ENCODE results near the gene TRIM44.

TRIM44 gene

DNA sequence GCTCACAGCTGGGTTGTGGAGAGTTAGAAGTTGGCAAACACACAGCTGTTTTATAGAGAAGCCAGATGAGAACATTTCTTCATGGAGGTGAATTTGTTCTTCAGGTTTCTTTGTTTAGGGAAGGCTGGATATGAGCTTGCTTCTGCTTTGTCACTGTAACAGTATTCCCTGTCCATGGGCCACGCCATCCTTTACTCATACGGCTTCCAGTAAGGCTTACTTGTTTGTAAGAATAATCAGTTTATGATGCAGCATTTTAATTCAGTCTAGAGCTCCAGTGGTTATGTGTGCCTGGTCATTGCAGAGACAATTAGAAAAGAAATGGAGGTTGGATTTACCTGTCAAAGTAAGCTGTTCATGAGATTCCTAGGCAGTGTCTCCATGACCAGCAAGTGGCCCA, 131.8 kb downstream of the TRIM44 start:
- DNase-seq = no peak

DNA sequence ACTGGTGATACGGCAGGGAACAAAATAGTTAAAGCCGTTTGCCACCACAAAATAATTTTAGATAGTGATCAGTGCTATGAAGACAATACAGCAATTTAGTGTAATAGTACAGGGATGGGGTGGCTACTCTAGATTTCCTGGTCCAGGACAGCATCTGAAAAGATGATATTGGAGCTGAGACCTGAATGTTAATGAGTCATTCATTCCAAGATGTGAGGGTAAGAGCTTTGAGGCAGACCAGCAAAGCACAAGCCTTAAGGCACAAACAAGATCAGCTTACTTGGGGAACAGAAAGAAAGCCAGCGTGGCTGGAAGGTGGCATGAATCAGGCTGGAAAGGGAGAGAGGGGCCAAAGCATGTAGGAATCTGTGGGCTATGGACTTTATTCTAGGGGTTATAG, 132.3 kb downstream of the TRIM44 start:
- no peak for DNase-seq

- DNase-seq = no peak
Observed at GRCh38 chr11:35796562-35796961, 134.0 kb downstream of the TRIM44 start.

GRCh38 chr11:35798423-35798822, 135.8 kb downstream of the TRIM44 start:
- DNase-seq = no peak

- no peak for DNase-seq
Observed at GRCh38 chr11:35798983-35799382, 136.4 kb downstream of the TRIM44 start.

GRCh38 chr11:35799655-35800054, 137.1 kb downstream of the TRIM44 start:
- no peak for DNase-seq

DNA sequence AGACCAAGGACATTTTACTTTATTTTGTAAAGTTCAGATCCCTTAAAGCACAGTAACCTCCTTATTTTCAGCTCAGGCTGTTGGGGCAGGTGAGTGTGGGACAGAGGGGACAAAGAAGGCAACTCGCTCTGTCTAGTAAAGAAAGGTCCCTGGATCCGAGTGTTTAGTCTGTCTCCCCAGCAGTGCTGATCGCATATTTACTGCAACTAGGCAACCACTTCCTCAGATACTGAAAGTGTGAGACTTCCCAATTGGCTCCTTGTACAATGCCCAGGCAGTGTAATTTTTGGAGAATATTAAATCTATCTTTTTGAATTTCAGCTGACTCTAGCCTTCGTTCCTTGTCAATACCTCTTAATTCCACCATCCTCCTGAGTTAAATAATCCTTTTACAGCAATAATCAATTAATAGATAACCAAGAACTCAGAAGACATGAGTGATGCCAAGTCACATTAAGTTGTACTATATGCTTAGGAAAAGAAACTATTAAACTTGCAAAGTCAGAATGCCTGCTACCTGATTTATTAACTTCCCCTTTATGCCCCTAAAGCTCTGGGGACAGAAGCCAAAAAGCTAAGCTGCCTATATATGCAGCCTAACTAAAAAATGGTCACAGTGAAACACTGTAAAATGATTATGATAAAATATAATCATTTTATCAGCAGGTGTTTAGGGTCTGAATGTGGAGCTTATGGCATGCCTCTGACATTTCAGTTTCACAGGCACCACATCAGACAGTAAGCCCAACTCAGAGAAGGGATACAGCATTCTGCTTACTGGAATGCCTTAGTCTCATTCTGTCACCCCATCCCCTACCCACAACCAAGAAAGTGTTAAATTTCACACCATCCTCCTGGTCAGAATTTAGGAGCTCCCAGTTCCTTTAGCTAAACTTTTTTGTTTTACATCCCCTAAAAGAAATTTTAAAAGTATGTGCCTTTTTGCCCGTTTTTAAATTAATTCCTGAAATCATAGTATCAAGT, 138.7 kb downstream of the TRIM44 start:
- no peak for DNase-seq

GRCh38 chr11:35802221-35802620, 139.6 kb downstream of the TRIM44 start:
- no peak for DNase-seq

GRCh38 chr11:35802672-35803071, 140.1 kb downstream of the TRIM44 start:
- no peak for DNase-seq

GRCh38 chr11:35803115-35803514, 140.5 kb downstream of the TRIM44 start:
- DNase-seq = no peak

DNA sequence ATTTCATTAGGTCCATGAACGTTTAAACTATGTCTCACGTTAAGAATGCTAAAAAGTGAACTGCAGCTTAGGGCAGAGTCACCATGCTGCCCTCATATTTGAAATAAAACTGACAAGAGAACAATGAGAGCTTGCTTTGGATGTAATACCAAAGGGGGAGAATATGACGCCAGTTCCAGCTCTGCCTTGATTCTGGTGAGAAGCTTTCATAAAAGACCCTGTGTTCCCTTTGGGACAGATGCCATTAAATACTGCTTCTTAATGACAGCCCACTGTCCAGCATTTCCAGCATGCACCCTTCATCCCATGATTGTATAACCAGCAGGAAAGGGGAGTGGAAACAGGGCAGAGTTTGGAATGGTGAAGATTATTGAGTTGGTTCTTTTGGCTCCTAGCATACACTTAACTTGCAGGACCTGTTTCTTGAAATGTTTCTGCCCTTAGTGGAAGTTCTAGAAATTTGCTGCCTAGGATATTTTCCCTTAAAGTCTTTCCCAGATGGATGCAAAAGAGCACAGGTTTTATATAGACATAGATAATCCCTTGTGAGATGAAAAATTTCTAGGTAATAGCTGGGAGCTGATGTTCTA, 142.0 kb downstream of the TRIM44 start:
- DNase-seq = no peak

GRCh38 chr11:35809561-35809960, 147.0 kb downstream of the TRIM44 start:
- no peak for DNase-seq

- DNase-seq = no peak
Observed at GRCh38 chr11:35810045-35810645, 147.6 kb downstream of the TRIM44 start.

DNA sequence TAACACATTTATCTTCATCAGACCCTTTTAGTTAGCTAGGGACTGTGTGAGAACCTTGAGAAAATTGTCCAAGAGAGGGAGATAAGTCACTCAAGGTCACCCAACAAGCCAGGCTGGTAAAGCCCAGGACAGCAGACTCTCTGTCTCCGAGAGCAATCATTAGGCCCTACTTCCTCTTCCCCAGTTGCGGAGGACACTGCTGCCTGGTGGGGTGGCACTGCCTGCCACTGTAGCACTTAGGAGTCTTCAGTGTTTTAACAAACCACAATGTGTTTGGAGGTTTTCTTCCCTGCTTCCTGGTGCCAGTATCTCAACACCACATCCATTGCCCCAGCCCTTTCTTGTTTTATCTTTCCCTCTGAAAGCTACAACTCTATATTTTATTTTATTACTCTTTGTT, 149.2 kb downstream of the TRIM44 start:
- no peak for DNase-seq

GRCh38 chr11:35812828-35813227, 150.3 kb downstream of the TRIM44 start:
- DNase-seq = no peak

GRCh38 chr11:35814081-35814695, 151.6 kb downstream of the TRIM44 start:
- no peak for DNase-seq

GRCh38 chr11:35814720-35815305, 152.2 kb downstream of the TRIM44 start:
- no peak for DNase-seq

DNA sequence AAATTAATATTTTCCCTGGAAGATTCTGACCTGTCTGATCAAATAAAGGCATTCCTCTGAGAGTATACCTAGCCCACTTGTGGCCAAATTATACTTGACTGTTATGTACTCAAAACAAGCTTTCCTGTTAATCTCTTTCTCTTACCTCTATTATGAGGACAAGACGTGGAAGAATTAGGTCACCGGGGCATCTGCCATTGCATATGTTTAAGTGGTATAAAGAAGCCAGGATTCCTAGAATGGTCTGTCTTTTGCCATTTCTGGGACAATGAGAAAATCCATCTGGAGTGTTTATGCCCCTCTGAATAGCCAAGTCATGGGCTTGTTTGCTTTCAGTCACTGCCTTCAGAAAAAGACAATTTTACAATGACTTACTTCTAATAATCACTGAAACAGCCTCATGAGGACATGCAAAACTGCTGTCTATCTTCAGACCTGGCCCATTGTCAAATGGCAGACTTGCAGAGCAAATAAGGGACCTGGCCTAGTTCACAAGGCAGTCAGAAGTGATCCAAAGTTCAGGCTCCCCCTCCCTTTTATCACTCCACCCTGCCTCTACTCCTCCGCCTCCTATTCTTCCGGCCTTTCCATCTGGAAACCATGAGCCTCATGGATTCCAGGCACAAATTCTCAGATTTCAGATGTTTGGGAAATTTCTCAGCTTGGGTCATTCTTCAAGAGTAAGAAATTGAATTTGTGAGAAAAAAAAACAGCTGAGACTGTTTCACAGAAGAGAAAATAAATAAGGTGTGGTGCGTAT, 153.2 kb downstream of the TRIM44 start:
- DNase-seq = no peak

GRCh38 chr11:35820614-35821013, 158.0 kb downstream of the TRIM44 start:
- no peak for DNase-seq

DNA sequence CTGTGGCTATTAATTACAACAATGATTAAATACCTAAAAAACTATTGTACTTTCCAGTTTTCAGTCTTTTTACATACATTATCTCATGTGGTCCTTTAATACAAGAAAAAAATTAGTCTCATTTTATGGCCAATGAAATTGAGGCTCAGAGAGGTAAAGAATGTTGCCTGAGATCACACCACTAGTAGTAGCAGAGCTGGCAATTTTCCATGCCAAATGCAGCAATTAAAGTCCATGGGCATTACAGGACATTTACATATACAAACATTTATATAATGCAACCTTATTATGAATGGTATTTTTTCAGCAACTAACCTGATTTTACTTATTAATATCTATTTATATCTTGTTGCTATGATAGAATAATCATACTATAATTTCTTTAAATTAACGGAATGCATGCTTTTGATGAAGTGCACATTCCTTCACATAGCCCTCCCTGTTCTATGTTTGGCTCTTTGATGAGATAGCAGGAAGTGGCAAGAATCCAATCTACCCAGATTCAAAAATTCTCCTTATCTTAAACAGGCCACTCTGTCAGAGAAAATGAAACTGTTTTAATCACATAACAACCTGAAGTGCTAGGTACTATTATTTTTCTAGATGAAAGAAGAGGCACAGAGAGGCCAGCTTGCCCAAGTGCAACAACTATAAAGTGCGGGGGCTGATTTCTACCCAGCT, 160.4 kb downstream of the TRIM44 start:
- no peak for DNase-seq

DNA sequence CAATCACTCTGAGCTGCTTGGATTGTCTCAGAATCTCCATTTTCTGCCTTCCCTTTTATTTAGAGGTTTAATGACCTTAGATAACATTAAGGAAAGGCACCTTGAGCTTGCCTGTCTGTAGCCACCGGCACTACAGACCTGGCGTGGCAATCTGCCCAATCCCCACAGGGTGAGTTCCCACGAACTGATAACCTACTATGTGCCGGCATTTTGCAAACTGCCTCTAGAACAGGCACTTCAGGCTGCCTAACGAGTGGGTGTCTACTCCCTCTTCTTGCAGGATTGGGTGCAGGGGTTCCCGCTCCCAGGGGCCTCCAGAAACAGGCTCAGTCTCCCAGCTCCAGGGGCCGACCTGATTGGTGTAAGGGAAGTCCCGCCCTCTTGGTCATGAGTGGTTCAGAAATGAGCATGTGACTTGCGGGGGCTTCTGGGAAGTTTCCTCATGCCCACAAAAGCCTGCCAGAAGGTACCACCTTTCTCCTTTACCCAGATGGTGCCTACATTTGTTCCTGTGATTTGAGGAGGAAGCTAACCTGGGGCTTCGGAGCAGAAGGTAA, 161.2 kb downstream of the TRIM44 start:
- DNase-seq = no peak
